Right ventricle myocardium inferior (tissue), 1 donor: ENCODE measurements around the gene TSHZ1. TPM values are rescaled to one million over a fixed set of nuclear protein-coding genes. Genes with fewer than 3 reads are reported as not detected.

Source experiments
- ATAC-seq: fragments of 200-7000 bp; cut with Tn5 transposase; one replicate; pipeline ENCODE4 v1.9.1; 2020; ENCODE audit warnings: mild to moderate bottlenecking, moderate library complexity
- DNase-seq: peaks from one replicate; pipeline ENCODE4 v3.0.0; 2021; ENCODE audit errors: missing footprints
- intact Hi-C: fragments of 100-400 bp; cut with DNase I; formaldehyde crosslinking; loops from one replicate; pipeline ENCODE4 v1.11.0; 2022
- total RNA-seq: library from RNA; stranded (reverse); fragmentation: NEBNext Ultra II Directional; extraction: Animal tissue kit (Norgen Biotek cat#: 25700); gene quantifications from one replicate; pipeline ENCODE4 v1.2.1, GENCODE V29; 2021
- donor health status: DM: no; HTN: yes; CAD: no; lungs with severe emphysema.

Gene TSHZ1
- total RNA-seq, 1 donor from 2014 or later: 23.1 TPM

- peak; percentile 26 for ATAC-seq
- no peak for DNase-seq
- intact Hi-C loops: loop anchor here (10.0 kb wide), 1 partner anchor 549 kb away; no protein-coding TSS in a partner anchor
Measured at GRCh38 chr18:75204269-75204731, 6.3 kb upstream of the TSHZ1 start.

GRCh38 chr18:75204732-75205513 is 5.7 kb upstream of the TSHZ1 start:
- ATAC-seq (no peak), DNase-seq (no peak)
- intact Hi-C loops: loop anchor here (5.0 to 10.0 kb wide), 3 partner anchors 43 to 550 kb away; no protein-coding TSS in a partner anchor

- intact Hi-C loops: loop anchor here (5.0 to 10.0 kb wide), 3 partner anchors 43 to 551 kb away; no protein-coding TSS in a partner anchor
- DNase-seq (no peak), ATAC-seq (no peak)
Measured at GRCh38 chr18:75205514-75206132, 5.0 kb upstream of the TSHZ1 start.

- DNase-seq (no peak), ATAC-seq (no peak)
- intact Hi-C loops: loop anchor here (5.0 to 10.0 kb wide), 3 partner anchors 44 to 552 kb away; no protein-coding TSS in a partner anchor
Measured at GRCh38 chr18:75206452-75207309, 3.9 kb upstream of the TSHZ1 start.

- intact Hi-C loops: loop anchor here (2.0 to 10.0 kb wide), 4 partner anchors 45 to 553 kb away; no protein-coding TSS in a partner anchor
- ATAC-seq: no peak
- DNase-seq: no peak
Measured at GRCh38 chr18:75207310-75208154, 3.1 kb upstream of the TSHZ1 start.

- DNase-seq: peak; percentile 86
- peak; percentile 14 for ATAC-seq
- intact Hi-C loops: loop anchor here (2.0 to 10.0 kb wide), 4 partner anchors 46 to 553 kb away; no protein-coding TSS in a partner anchor
Measured at GRCh38 chr18:75208155-75208835, 2.3 kb upstream of the TSHZ1 start.

GRCh38 chr18:75208836-75209128 is 1.8 kb upstream of the TSHZ1 start:
- DNase-seq (peak; percentile 73), ATAC-seq (peak; percentile 1)
- intact Hi-C loops: loop anchor here (2.0 to 10.0 kb wide), 4 partner anchors 46 to 554 kb away; no protein-coding TSS in a partner anchor

GRCh38 chr18:75209129-75209950 is 1.3 kb upstream of the TSHZ1 start, which contains the start of gene PTGR3:
TSS of gene PTGR3 (minus strand) at chr18:75209139. CDS start at chr18:75209058, 81 bp downstream.
- intact Hi-C loops: loop anchor here (2.0 to 10.0 kb wide), 4 partner anchors 47 to 555 kb away; no protein-coding TSS in a partner anchor
- DNase-seq (peak; percentile 90), ATAC-seq (peak; percentile 79)

GRCh38 chr18:75209951-75210258 is 692 bp upstream of the TSHZ1 start:
- intact Hi-C loops: loop anchor here (2.0 to 10.0 kb wide), 7 partner anchors 48 to 613 kb away; partner anchors contain the start of gene ZNF407
- DNase-seq: no peak
- ATAC-seq: no peak

- intact Hi-C loops: loop anchor here (5.0 to 10.0 kb wide), 3 partner anchors 266 to 614 kb away; partner anchors contain the start of gene ZNF407
- DNase-seq: no peak
- ATAC-seq: no peak
Measured at GRCh38 chr18:75211002-75211621, 515 bp downstream of the TSHZ1 start.

GRCh38 chr18:75211626-75211952 is 992 bp downstream of the TSHZ1 start:
- no peak for ATAC-seq
- no peak for DNase-seq
- intact Hi-C loops: loop anchor here (5.0 to 10.0 kb wide), 3 partner anchors 266 to 614 kb away; partner anchors contain the start of gene ZNF407

GRCh38 chr18:75211953-75212750 is 1.6 kb downstream of the TSHZ1 start:
- DNase-seq: peak; percentile 79

GRCh38 chr18:75212751-75213090 is 2.1 kb downstream of the TSHZ1 start:
- intact Hi-C loops: loop anchor here (2.0 to 10.0 kb wide), 4 partner anchors 34 to 615 kb away; partner anchors contain the start of gene ZNF407
- ATAC-seq (no peak), DNase-seq (no peak)

More at GRCh38 chr18:75211953-75212750, 1.6 kb downstream of the TSHZ1 start:
- ATAC-seq: no peak
- intact Hi-C loops: loop anchor here (2.0 to 10.0 kb wide), 4 partner anchors 35 to 615 kb away; partner anchors contain the start of gene ZNF407

- ATAC-seq: no peak
Measured at GRCh38 chr18:75213611-75214331, 3.2 kb downstream of the TSHZ1 start.

More at GRCh38 chr18:75213611-75214331, 3.2 kb downstream of the TSHZ1 start:
- DNase-seq: no peak
- intact Hi-C loops: loop anchor here (2.0 to 10.0 kb wide), 4 partner anchors 33 to 616 kb away; partner anchors contain the start of gene ZNF407
